NCI-H524 (cell line): ENCODE data around the gene KRT6A.
"Not testable (repeated sequence)": the region's sequence is repeated elsewhere in the genome, so short reads cannot be mapped to it uniquely, and the experiment has no call there.

Experiments
- DNase-seq, 2 experiments: peaks; one replicate each; lab custom pipeline; 2025; lab: John Stamatoyannopoulos, UW

KRT6A gene

DNA sequence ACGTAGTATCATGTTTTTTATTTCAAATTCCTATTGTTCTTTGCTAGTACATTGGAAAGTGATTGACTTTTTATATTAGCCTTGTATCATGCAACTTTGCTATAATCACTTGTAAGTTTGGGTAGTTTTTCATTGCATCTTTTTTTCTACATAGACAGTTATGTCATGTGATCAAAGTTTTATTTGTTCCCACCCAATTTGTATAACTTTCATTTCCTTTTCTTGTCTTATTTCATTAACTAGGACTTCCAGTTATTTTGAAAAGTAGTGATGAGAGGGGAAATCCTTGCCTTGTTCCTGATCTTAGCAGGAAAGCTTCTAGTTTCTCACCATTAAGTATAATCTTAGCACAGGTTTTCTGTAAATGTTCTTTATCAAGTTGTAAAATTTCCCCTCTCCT is 9.8 kb upstream of the KRT6A start:
- DNase-seq: no peak

GRCh38 chr12:52501490-52501889 is 8.4 kb upstream of the KRT6A start:
- no peak for DNase-seq

DNA sequence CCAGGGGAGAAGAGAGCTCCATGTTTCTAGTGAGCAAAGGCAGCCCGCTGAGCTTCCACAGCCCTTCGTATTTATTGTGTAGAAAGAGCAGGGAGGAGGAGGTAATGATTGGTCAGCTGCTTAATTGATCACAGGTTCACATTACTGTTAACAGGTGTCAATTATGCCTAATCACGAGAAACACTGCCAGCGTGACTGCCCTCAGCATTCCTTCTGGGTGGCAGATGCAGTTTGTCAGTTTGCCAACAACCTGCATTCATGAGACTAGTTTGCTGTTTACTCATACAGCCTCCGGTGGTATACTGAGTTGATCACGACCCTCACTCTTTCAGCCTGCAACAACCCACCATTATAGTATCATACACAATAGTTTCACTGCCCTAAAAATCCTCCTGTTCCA is 7.5 kb upstream of the KRT6A start:
- not testable (repeated sequence) for DNase-seq

GRCh38 chr12:52499806-52500560 is 6.9 kb upstream of the KRT6A start:
- DNase-seq: no peak

DNA sequence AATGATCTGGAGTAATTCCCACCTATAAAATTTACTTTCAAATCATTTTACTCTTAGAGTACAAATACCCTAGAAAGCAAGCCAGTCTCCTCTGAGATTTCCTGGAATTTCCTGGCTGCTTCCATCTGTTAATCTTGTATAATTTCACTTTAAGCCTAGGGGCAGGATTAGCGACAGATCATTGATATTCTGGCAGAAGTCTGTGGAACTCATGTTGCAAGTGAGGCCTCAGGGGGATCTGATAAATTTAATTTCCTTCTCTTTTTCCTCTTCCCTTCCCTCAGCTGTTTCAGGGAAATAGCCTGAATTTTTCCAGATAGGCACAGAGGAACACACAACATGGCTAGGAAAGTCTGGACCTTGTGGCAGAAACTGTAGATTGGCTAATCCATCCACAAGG is 5.9 kb upstream of the KRT6A start:
- DNase-seq: peak in 1 of 2 experiments; percentile 43

DNA sequence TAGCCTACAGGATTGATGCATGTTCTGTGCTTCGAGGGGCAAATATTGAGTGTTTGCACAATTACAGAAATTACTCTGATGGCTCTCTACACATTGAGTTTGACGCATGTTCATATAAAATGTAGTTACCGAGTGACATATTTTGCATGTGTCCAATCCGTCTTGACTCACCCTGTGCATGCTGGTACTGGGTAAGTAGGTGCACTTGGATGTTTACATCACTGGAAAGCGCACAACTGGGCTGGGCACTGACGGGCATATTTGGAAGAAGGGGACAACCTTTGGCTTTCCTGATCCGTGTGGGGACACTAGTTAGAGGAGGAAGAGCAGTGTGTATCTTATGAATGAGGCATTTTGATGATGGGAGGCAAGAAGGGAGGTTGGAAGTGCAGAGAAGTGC is 4.9 kb upstream of the KRT6A start:
- DNase-seq: no peak

GRCh38 chr12:52496590-52497071 is 3.6 kb upstream of the KRT6A start:
- DNase-seq: peak in 1 of 2 experiments; percentile 32

- DNase-seq: peak in 1 of 2 experiments; percentile 17
Measured at GRCh38 chr12:52496054-52496453, 3.0 kb upstream of the KRT6A start.

GRCh38 chr12:52495389-52495788 is 2.3 kb upstream of the KRT6A start:
- DNase-seq: peak; percentile 82 to 95

GRCh38 chr12:52494518-52494917 is 1.5 kb upstream of the KRT6A start:
- DNase-seq: no peak

GRCh38 chr12:52494100-52494499 is 1.0 kb upstream of the KRT6A start:
- no peak for DNase-seq

GRCh38 chr12:52492405-52492804 is 652 bp downstream of the KRT6A start:
- not testable (repeated sequence) for DNase-seq

DNA sequence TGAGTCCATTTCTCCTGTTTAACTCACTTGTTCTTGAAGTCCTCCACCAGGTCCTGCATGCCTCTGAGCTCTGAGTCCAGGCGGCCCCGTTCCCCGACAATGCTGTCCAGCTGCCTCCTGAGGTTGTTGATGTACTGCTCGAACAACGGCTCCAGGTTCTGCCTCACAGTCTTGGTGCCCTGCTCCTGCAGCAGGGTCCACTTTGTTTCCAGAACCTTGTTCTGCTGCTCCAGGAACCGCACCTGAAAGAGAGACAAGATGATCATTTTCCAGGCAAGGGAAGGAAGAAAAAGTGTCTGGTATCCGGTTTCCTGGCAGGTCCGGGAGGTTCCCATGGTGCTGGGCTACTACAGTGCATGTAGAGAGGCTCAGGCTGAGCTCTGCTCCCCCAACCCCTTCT is 1.6 kb downstream of the KRT6A start:
- DNase-seq: not testable (repeated sequence)

- DNase-seq: no peak
Measured at GRCh38 chr12:52488736-52489135, 4.3 kb downstream of the KRT6A start.

DNA sequence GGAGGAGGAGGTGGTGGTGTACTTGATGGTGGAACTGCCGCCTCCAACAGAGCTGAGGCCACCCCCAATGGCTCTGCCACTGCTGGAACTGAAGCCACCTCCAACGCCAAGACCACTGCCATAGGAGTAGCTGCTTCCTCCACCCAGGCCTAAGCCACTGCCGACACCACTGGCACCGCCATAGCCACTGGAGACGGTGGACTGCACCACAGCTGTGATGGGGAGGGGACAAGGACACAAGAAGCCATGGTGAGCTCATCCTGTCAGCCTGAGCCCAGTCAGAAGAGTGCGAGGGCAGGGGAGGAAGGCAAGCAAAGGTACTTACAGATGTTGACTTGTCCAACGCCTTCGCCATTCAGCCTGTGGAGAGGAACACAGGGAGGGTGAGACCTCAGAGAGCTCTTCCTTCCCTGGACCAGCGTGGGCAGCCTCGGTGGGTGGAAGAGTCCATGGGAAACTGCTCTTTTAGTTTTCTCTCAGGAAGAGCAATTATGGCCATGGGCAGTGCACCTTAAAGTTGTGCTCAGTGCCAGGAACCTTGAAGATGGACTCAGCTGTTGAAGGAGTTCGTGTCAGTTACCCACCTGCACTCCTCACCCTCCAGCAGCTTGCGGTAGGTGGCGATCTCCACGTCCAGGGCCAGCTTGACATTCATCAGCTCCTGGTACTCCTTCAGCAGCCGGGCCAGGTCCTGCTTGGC is 5.2 kb downstream of the KRT6A start:
- not testable (repeated sequence) for DNase-seq

DNA sequence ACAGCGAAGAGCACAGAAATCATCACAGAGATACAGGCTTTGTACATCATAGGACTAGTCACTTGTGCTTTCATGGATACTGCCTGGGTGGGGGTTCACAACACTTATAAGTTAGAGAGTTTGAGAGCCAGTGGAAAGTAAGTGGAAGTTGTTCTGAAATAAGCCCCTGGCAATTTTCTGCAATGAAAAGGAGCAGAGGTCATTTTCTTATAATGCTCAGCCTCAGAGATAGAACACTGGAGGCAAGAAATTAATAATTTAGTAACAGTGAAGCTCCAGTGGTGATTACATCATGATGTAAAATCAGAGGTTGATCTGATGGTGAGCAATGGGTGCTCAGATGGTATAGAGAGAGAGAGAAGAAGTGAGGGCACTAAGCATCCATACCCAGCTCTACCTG is 5.8 kb downstream of the KRT6A start:
- no peak for DNase-seq

- DNase-seq: no peak
Measured at GRCh38 chr12:52486166-52487105, 6.6 kb downstream of the KRT6A start.

GRCh38 chr12:52480073-52480472 is 13.0 kb downstream of the KRT6A start:
- no peak for DNase-seq

- no peak for DNase-seq
Measured at GRCh38 chr12:52477651-52478050, 15.4 kb downstream of the KRT6A start.

DNA sequence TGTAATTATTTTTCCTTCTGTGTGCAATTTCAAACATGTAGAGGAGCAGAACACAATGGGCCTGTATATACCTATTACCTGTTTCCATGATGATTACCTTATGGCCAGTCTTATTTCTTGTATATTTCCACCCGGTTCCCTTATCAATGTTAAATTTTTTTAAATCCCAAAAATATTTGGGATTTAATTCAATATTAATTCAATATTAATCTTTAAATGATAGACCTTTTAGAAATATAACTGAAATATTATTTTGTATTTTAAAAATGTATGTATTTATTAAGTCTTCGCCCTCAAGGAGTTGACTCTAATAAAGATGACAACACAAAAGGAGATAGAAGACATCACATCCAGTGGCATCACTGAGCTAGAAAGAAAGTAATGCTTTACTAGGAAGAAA is 18.8 kb downstream of the KRT6A start:
- no peak for DNase-seq

DNA sequence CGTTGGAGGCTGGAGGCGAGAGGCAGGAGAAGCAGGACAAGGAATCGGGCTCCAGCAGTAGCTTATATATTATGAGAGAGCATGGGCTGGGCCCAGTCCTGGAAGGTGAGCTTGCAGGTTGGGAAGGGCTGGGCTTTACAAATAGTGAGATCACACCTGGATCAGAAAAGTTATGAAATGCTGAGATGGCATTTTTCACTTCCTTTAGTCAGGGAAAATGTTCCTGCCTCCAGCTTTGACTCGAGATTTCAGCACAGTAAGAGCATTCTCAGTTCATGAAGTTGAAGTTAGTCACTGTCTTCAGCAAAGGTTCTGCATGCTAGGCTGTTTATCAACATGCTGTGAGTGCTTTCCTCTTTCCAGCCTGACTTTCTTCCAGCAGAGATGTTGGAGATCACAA is 19.3 kb downstream of the KRT6A start, which contains the start of gene KRT6C:
KRT6C (minus strand) TSS at position 38 of the 400 bp plus-strand sequence. CDS start 68 bp downstream, outside the sequence.
- DNase-seq: no peak

DNA sequence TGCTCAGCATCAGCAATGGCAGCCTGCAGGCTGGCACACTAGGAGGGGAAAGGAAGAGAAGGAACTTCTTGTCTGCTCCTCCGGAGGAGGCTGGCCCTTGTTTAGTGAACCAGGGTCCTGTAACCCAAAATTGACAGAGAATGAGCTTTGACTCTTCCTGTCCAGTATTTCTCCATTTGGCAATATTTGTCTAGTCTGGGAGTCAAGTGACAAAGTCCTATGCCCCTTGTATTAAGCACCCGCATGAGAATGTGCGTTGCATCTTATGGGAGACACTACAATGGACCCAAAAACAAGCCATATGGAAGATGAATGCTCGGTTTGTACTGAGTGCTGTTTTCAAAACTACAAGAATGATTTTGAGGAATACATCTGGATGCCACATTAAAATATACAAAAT is 23.2 kb downstream of the KRT6A start:
- no peak for DNase-seq
